Transverse colon (tissue), 4 donors: Measurements from ENCODE around the gene PSMB9.

Experiments used
- CTCF ChIP-seq, 5 experiments: fragments of 200-600 bp in 3 of 5; fragments of 450-650 bp in 2 of 5; sonication (generic) in 3 of 5; IDR thresholded peaks; 1 replicate in 2 of 5; 2 replicates in 3 of 5; pipeline ENCODE4 v1.5.1; 2016 to 2017; ENCODE audit warnings: antibody characterized with exemption in 5 of 5, inconsistent platforms in 3 of 5, mild to moderate bottlenecking in 2 of 5, moderate library complexity in 1 of 5
- EP300 ChIP-seq: sonication (generic); formaldehyde crosslinking; IDR thresholded peaks from one replicate; pipeline ENCODE4 v1.6.1; 2017; ENCODE audit warnings: antibody characterized with exemption, low read depth
- POLR2A ChIP-seq: fragments of 450-650 bp; IDR thresholded peaks from one replicate; pipeline ENCODE4 v1.6.1; 2016; ENCODE audit warnings: antibody characterized with exemption, mild to moderate bottlenecking, moderate library complexity
- POLR2AphosphoS5 ChIP-seq, 3 donors: sonication (generic); formaldehyde crosslinking; IDR thresholded peaks; one replicate each; pipeline ENCODE4 v1.6.1; 2016; ENCODE audit warnings: antibody characterized with exemption in 3 of 3

DNA sequence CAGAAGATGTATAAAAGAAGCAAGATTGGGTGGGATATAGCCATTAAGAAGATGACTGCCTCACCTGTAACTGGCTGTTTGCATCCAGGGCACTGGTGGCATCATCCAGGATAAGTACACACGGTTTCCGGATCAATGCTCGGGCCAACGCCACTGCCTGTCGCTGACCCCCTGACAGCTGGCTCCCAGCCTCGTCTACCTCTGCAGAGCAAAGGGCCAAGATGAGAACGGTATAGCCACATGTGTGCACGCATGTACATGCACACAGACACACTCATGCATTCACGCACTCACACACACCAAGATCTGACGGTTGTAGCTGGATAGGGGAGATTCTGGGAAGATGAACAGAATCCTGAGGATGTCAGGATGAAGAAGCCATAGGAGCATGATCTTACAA, 7.0 kb upstream of the PSMB9 start:
- no peak for TF ChIP-seq CTCF (IDR thresholded peaks at IDR 0.05)
- no peak for TF ChIP-seq POLR2A
- TF ChIP-seq POLR2AphosphoS5 (IDR thresholded peaks at IDR 0.05) = no peak
- no peak for TF ChIP-seq EP300
